Stimulated activated CD8-positive, alpha-beta memory T cell treated with anti-CD3 and anti-CD28 coated beads, Interleukin-7, amount 100 ng/mL, for 24 hours (primary cell): ENCODE results near the gene PLCD1.

Experiments used
- DNase-seq: peaks from one replicate; pipeline ENCODE4 v3.0.0-alpha.2; 2020; ENCODE audit warnings: low read depth

PLCD1 gene

DNA sequence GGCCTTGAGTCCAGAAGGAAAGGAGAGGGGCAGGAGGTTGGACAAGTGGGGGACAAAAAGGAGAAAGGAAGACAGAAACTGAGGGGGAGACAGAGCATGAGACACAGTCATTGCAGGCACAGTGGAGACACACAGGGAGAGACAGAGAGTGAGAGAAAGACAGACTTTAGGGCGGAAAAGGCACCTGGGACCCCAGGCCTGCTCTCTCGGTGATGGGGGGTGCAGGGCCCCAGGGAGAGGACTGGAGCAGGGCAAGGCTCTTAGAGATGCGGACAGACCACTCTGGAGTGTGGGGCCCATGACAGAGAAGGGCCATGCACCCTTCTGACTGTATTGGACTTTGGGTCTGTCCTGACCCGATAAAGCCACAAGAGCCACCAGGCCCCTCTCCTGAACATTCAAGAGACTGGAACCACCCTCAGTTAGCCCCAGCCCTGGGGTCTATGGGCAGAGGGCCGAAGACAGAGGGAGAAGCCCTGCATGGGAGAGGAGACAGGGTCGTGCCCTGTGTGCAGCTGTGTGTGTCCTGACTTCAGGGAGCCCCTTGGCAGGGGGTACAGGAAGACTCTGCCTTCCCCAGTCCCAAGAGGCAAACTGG lies 12.5 kb downstream of the PLCD1 start:
- DNase-seq: no peak

DNA sequence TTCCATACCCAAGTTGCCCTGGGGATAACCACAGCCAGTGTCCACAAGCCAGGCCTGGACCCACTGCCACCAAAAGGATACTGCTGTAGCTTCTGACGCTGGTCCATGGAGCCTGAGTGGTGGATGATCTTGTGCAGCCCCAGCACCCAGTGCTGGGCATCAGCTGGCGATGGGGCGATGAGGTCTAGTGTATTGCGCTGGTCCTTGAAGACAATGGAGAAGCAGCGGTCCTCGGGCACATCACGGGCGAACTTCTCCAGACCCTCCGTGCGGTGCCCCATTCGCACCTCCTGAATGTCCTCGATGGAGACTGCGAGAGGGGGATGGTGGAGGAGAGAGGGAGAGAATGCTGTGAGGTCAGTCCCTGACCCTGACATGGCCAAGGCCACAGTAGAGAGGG lies 13.0 kb downstream of the PLCD1 start:
- no peak for DNase-seq

DNA sequence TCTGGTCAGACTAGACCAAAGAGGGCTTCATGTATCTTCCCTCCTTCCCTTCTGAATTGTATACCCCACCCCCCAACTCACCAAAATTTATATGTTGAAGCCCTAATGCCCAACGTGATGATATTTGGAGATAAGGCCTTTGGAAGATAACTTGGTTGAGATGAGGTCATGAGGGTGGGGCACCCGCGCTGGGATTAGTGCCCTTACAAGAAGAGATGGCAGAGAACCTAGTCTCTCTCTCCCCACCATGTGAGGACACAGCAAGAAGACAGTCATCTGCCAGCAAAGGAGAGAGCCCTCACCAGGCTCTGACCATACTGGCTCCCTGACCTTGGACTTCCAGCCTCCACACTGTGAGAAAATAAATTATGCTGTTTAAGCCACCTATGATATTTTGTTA lies 13.5 kb downstream of the PLCD1 start:
- no peak for DNase-seq

DNA sequence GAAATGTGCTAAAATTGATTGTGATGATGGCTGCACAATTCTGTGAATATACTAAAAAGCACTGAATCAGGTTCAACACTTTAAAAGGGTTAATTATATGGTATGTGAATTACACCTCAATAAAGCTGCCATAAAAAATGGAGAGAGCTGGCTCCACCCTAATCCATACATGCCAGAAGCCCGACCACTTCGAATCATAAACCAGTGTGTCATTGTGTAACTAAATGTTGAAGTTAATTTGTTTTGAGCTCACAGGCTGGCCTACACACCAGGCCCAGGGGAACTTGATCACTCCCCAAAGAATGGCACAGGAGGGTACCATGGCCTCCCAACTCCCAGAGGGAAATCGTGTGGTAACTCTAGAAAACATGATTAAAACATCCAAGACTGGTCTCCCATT lies 14.0 kb downstream of the PLCD1 start:
- DNase-seq: no peak

DNA sequence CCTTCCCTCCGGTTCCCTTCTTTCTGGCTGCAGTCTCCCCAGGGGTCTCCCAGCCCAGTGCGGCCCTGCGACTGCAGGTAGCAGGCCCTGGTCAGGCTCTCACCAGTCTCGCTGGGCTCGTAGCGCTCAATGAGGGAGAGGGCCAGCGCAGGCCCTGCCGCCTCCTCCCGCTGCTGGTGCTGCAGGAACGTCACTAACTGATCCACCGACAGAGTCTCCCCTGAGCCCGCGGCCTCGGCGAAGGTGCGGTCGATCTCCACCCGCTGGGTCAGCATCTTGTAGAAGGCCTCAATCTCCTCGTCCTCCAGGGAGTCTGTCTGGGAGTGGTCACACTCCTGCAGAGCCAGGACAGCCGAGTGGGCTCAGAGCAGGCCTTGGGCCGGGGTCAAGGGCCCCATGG lies 18.3 kb downstream of the PLCD1 start:
- DNase-seq: no peak

DNA sequence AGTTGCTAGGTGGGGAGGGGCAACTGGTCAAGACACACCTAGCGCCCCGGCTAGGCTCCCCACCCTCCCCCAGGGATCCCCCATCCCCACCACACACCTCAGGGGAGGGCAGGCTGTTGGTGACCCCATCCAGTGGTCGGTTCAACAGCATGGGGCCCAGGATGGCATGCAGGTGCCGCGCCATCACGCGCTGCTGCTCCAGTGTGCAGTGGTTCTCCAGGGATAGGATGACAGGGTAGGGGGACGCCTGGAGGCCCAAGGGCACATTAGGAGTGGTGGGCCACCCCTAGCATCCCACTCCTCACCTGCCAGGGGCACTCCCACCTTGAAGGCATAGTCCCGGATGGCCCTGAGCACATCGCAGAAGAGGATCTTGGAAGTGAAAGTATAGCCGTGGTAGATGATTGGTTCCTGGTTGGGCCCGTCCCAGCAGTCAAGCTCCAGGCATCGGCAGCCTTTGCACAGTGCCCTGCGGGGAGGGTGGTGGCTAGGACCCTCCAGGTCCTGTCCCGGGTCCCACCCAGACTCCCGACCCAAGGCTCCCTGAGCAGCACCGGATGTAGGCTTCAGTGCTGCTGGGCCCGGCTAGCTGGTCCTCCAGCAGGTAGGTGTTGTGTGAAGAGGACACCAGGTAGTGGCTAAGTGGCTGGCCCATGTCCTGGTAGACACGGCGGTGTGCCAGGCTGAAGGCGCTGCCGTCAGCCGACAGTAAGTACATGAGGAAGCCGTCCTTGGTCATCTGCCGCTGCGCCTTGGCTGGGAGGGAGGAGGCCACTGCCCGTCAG lies 19.4 kb downstream of the PLCD1 start:
- no peak for DNase-seq

DNA sequence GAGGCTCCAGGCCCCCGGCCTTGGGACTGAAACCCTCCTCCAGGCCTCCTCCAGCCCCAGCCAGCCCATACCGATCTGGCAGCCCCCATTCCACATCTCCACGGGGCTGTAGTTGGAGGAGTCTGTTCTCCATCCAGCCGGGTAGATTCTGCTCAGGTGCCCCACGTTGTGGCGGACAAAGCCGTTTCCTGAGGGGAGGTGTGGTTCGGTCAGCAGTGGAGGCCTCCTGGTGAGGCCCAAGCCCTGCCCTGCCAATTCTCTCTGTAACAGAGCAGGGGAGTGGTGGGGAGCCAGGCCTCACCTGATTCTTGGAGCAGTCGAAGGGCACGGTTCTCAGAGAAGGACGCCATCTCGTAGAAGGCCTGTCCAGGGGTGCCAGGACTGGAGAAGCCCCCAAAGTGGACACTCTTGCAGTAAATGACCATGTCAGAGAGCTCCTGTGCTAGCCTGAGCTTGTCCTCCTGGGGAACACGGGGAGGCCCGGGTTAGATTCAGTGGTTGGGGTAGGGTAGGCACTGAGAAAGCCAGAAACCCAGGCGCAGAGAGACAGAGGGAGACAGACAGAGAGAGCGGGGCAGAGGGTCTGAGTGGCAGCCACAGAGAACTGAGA lies 20.4 kb downstream of the PLCD1 start:
- DNase-seq: no peak

DNA sequence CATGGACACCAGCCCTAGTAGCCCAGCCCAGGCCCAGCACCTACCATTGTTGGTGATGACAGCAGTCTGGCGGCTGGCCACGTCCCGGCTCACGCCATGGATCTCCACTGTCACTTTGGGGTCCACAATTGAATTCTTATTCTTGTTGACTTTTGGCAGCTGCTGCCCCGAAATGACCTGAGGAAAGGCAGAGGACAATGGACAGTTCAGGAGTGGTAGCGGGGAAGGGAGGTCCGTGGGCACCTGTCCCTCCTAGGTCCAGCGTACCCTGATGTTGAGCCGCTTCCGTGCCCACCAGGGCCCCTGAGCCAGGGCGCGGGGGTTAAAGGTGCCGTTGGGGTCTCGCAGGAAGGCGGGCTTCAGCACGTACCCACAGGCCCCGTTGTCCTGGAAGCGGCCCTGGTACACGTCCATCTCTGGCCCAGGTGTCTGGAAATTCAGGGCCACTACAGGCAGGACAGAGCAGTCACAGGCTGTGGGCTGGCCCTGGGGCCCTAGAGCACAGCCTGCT lies 21.2 kb downstream of the PLCD1 start:
- no peak for DNase-seq

DNA sequence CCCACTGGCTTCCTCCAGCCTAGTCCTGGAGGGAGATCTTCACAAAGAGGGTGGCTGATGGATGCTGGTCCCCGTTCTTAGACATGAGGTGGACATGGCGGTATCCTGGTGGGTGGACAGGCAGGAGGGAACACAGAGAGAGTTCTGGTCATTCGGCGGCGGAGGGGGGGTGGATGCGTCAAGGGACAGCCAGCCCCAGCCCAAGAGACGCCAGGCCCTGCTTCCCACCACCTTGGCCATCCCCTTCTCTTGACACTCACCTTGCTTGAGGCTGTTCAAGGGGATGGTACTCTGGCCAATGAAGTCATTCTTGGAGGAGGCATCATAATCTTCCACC lies 21.7 kb downstream of the PLCD1 start:
- DNase-seq: no peak

DNA sequence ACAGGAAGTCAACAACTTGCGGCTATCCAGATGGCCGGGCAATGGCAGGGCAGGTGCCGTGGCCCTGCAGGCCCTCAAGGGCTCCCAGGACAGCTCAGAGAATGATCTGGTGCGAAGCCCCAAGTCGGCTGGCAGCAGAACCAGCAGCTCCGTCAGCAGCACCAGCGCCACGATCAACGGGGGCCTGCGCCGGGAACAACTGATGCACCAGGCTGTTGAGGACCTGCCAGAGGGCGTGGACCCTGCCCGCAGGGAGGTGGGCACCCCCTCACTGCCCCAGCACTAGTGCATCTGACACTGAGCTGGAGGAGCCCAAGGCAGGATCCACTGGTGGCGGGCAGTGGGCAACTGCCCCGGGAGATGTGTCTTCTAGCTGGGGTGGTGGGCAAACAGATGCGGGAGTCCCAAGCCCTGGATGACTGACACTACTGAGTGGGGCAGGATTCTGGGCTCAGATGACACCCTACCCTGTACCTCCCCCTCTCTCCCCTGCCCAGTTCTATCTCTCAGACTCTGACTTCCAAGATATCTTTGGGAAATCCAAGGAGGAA lies 22.9 kb downstream of the PLCD1 start:
- no peak for DNase-seq

DNA sequence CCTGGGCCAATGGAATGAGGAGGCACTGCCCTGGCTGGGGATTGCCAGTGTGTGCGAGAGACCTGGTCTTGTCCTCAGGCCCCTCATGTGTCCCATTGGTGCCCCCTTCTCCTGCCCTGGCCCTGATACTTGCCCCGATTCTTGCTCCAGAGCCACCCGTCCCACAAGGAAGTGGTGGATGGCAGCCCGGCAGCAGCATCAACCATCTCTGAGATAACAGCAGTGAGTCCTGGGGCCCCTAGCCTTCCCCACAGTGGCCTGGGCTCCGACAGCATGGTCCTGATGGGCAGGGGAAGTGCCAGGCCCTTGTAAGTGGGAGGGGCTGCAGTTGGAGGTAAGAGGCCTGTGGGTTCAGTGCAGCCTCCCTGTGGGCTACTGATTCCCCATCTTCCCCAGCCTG lies 23.4 kb downstream of the PLCD1 start:
- DNase-seq: no peak

DNA sequence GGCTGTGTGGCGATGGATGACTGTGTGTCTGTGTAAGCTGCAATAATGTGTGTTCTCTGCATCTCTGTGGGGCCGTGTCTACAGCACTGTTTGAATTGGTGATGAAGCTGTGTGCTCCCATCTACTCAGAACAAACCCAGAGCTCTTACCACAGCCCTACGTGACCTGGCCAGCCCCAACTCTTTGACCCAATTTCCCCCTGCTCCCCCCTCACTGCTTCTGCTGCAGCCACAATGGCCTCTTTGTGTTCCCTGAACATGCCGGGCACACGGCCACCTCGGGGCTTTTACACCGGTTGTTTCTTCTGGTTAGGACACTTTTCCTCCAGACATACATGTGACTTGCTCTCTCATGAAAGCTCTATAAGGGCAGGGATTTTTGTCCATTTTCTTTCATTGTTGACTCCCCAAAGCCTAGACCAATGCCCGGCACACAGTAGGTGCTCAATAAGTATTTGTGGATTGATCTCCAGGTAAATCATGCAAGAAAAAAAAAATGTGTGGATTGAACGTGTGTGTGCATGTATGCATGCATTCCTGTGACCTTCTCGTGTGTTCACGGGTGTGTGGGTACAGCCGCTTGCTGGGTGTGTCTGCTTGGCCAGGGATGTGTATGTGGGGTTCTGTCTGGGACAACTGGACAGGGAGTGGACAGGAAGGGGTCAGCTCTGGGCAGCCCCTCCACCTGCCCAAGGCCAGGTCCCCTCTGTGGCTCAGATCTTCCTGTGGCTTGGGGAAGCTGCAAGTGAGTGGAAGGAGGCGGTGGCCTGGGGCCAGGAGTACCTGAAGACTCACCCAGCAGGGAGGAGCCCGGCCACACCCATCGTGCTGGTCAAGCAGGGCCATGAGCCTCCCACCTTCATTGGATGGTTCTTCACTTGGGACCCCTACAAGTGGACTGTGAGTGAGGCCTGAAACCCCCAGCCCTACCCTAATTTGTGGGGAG lies 24.1 kb downstream of the PLCD1 start:
- DNase-seq: no peak

DNA sequence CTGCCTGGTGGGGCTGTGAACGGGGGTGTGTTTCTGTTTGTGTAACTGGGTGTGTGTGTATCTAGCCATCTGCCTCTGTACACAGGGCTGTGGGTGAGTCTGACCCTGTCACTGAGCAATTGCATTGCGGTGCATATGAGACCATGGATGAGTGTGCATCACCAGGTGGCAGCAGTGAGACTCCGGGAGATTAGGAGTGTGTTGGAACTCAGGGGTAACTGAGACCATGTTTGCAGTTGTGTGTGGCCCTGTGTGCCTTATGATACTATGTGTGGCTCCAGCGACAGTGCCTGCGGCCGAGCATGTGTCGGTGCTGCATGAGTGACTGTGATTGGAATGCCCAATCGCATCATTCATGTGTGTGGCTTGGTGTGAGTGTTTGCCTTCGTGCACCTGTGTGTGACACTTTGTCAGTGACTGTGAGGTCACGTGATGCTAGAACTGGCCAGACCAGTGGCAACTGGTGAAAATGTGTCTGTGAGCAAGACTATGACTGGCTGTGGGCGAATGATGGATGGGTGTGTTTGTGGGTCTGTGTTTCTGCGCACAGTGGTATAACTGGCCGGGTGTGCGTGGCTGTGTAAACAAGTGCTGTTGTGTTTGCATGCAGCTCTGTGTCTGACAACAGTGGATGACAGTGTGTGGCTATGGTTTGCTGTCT lies 24.9 kb downstream of the PLCD1 start:
- DNase-seq: no peak

DNA sequence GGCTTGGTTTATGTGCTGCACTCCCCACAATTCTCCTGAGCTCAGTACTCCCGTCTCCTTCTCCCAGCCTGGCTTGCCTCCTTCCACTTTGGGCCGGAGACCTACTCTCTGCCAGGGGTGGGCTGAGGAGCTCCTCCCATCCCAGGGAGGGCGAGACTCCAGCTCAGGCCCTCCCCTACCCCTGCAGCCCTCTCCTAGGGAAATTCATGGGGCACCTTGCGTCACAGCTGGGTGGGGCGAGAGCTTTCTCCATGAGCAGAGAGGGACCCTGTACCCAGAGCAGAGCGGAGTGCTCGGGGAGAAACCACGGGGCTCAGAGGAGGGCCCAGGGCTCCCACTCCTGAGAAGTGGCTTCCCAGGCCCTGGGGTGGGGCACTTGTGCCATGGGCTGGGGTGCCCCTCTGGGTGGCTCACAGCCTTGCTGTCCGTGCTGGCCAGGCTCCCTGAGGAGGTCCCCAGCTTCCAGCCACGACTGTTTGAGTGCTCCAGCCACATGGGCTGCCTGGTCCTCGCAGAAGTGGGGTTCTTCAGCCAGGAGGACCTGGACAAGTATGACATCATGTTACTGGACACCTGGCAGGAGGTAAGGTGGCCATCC lies 25.5 kb downstream of the PLCD1 start:
- DNase-seq: no peak

DNA sequence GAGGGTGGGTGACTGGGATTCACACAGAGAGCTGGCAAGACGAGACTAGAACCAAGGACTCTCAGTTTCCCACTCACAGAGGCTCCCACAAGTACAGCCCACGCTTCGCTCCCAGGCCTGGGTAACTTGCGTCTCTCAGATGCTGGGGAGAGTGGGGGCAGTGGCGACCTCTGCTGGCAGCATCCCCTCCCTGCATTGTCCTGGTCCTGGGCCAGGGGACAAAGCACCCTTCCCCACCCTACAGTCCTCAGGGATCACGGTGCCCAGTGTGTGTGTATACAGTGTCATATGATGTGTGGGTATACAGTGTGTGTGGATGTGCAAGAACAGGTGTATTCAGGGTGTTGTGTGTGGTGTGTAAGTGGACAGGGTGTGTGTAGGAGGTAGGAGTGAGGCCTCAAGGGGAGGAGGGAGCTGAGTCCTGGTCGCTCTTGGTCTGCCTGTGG lies 26.0 kb downstream of the PLCD1 start:
- no peak for DNase-seq

DNA sequence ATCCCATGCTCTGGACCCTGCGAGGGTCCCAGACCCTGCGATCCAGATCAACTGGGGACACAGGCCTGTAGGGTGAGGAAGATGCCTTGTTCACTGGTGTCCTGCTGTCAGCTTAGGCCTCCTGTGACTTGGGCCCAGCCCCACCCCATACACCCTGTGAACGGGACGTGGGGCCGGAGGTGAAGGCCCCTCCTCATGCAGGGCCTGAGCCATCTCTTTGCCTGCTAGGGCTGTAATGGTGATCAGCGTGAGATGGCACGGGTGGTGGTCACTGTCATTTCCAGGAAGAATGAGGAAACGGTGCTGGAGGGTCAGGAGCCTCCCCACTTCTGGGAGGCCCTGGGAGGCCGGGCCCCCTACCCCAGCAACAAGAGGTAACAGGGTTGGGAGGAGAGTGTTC lies 26.5 kb downstream of the PLCD1 start:
- no peak for DNase-seq

DNA sequence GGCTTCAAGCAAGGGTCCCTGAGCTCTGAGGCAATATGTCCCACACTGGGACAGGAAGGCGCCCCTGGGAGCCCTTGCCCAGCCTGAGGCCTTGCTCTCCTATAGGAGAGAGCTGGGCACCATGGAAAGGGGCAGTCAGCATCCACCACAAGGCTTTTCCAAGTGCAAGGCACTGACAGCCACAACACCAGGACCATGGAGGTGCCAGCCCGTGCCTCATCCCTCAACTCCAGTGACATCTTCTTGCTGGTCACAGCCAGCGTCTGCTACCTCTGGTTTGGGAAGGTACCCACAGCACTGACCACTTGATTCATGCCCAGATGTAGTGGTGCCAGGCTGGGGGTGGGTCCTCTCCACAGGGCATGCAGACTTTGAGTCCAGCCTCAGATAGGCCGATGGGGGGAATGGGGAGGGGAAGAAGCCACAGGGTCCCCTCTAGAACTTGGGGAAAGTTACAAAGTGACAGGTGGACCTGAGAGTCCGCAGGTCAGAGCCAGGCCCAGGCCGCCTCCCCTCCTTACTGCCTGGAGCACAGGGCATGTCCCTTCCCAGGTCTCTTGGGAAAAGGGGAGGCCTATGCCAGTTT lies 27.1 kb downstream of the PLCD1 start:
- no peak for DNase-seq

DNA sequence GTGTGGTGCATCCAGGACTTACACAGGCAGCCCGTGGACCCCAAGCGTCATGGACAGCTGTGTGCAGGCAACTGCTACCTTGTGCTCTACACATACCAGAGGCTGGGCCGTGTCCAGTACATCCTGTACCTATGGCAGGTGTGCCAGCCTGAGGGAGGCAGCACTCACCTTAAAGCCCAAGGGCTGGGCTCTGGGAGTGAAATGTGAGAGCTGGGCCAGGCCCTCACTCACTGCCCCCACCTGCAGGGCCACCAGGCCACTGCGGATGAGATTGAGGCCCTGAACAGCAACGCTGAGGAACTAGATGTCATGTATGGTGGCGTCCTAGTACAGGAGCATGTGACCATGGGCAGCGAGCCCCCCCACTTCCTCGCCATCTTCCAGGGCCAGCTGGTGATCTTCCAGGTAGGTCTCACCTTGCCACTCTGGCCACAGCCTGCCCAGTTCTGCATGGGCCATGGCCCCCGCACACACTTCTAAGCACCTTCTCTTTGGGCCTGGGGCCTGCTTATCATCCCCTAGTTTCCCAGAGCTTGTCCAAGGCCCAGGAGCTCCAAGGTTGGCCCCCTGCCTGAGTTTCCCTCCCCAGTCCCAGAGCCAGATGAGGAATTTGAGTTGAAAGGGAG lies 27.9 kb downstream of the PLCD1 start:
- DNase-seq: no peak

DNA sequence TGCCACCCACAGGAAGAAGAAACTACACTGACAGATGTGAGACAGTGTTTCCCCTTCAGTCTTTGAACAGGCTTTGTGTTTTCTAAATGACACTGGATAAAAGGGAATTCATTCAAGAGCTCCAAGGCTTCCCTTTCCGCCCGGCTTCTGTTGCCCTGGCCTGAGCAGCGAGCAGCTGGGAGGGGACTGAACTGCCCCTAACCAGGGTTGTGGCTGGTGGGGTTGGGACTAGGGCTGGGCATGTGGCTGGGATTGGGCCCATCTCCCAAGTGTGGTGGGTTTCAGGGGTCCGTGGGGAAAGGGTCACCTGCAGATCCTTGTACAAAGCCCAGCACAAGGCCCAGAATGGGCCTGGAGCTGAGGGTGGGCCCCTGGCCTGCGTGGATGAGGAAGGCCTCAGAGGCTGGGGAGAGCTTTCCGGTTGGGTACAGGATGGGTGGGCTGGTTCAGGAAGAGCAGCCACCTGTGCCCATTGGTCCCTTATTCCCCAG lies 28.4 kb downstream of the PLCD1 start:
- DNase-seq: no peak
